Colonic mucosa (tissue), 4 donors: ENCODE data around the gene GADD45A. TPM values are rescaled to one million over a fixed set of nuclear protein-coding genes. Genes with fewer than 3 reads are reported as not detected.

Source experiments
- DNase-seq: peaks from one replicate; pipeline ENCODE4 v3.0.0-alpha.2; 2020
- H3K27ac ChIP-seq: fragments of 200-600 bp; one replicate; pipeline ENCODE4 v1.8.0; 2021
- H3K27me3 ChIP-seq: fragments of 200-600 bp; one replicate; pipeline ENCODE4 v1.8.0; 2021
- H3K36me3 ChIP-seq: fragments of 200-600 bp; one replicate; pipeline ENCODE4 v1.8.0; 2021
- H3K4me1 ChIP-seq: fragments of 200-600 bp; one replicate; pipeline ENCODE4 v1.8.0; 2021; ENCODE audit warnings: mild to moderate bottlenecking
- H3K4me3 ChIP-seq: fragments of 200-600 bp; one replicate; pipeline ENCODE4 v1.8.0; 2021
- H3K9ac ChIP-seq, 2 donors: one replicate each; pipeline ENCODE4 v1.7.0; 2013; ENCODE audit warnings: control low read depth in 2 of 2, low read depth in 2 of 2, low read length in 2 of 2
- H3K9me3 ChIP-seq: fragments of 200-600 bp; one replicate; pipeline ENCODE4 v1.8.0; 2021
- CTCF ChIP-seq: fragments of 200-600 bp; IDR thresholded peaks from one replicate; pipeline ENCODE4 v1.8.0; 2022; ENCODE audit warnings: antibody characterized with exemption, mild to moderate bottlenecking
- intact Hi-C: fragments of 100-400 bp; cut with DNase I; formaldehyde crosslinking; loops from one replicate; pipeline ENCODE4 v1.14.1; 2022
- total RNA-seq, 2 donors: library from RNA; stranded (reverse); fragmentation: NEBNext Ultra II Directional in 1 of 2; extraction: Animal tissue kit (Norgen Biotek cat#: 25700) in 1 of 2; gene quantifications; one replicate each; pipeline ENCODE4 v1.2.1, GENCODE V29; 2021
- donor health status: healthy.
- donor health status: DM: no; HTN: no; CAD: no.
- donor health status: DM: no; HTN: no; CAD: no.

GADD45A gene
- total RNA-seq, 2 donors from 2014 or later, result 29.0 to 29.4 TPM

GRCh38 chr1:67682659-67683197, 2.3 kb upstream of the GADD45A start:
- no peaks in the 10 kb centered on the region for H3K36me3 ChIP-seq
- no peak overlapping the region for H3K4me3 ChIP-seq
- intact Hi-C loops, result loop anchor here (10.0 kb wide), 2 partner anchors 118 to 148 kb away; no protein-coding TSS in a partner anchor
- H3K27ac ChIP-seq, result peak overlapping the region; percentile 92
- no peaks in the 10 kb centered on the region for H3K27me3 ChIP-seq
- no peak for TF ChIP-seq CTCF
- peaks cover 9% of the 10 kb centered on the region for H3K4me1 ChIP-seq
- no peak for DNase-seq
- H3K9me3 ChIP-seq, result no peaks in the 10 kb centered on the region
- no peak overlapping the region for H3K9ac ChIP-seq

- no peaks in the 10 kb centered on the region for H3K9me3 ChIP-seq
- no peaks in the 10 kb centered on the region for H3K27me3 ChIP-seq
- no peak overlapping the region for H3K9ac ChIP-seq
- intact Hi-C loops, result loop anchor here (10.0 kb wide), 2 partner anchors 119 to 149 kb away; no protein-coding TSS in a partner anchor
- H3K4me3 ChIP-seq, result no peak overlapping the region
- peaks cover 9% of the 10 kb centered on the region for H3K4me1 ChIP-seq
- no peaks in the 10 kb centered on the region for H3K36me3 ChIP-seq
- no peak for TF ChIP-seq CTCF
- DNase-seq, result no peak
- peak overlapping the region; percentile 92 for H3K27ac ChIP-seq
Observed at GRCh38 chr1:67683316-67683715, 1.7 kb upstream of the GADD45A start.

- Histone ChIP-seq H3K9me3 (no peaks in the 10 kb centered on the region), H3K4me3 (peak overlapping the region; percentile 1), H3K27me3 (no peaks in the 10 kb centered on the region), H3K36me3 (no peaks in the 10 kb centered on the region), H3K27ac (peak overlapping the region; percentile 92), H3K4me1 (peaks cover 9% of the 10 kb centered on the region), H3K9ac (peak overlapping the region in 1 of 2 donors; percentile 10)
- TF ChIP-seq CTCF, result no peak
- intact Hi-C loops, result loop anchor here (10.0 kb wide), 2 partner anchors 119 to 149 kb away; no protein-coding TSS in a partner anchor
- no peak for DNase-seq
Observed at GRCh38 chr1:67683766-67684525, 1.1 kb upstream of the GADD45A start.

- Histone ChIP-seq H3K36me3 (no peaks in the 10 kb centered on the region), H3K4me3 (peak overlapping the region; percentile 1), H3K4me1 (peaks cover 9% of the 10 kb centered on the region), H3K27me3 (no peaks in the 10 kb centered on the region), H3K9me3 (no peaks in the 10 kb centered on the region), H3K9ac (peak overlapping the region in 1 of 2 donors; percentile 10), H3K27ac (peak overlapping the region; percentile 92)
- intact Hi-C loops, result loop anchor here (5.0 to 10.0 kb wide), 3 partner anchors 73 to 150 kb away; no protein-coding TSS in a partner anchor
- no peak for TF ChIP-seq CTCF
- no peak for DNase-seq
Observed at GRCh38 chr1:67684526-67685066, 405 bp upstream of the GADD45A start.

- Histone ChIP-seq H3K9ac (peak overlapping the region; percentile 91 to 95), H3K27me3 (no peaks in the 10 kb centered on the region), H3K4me1 (peaks cover 9% of the 10 kb centered on the region), H3K9me3 (no peaks in the 10 kb centered on the region), H3K27ac (peak overlapping the region; percentile 92), H3K4me3 (peak overlapping the region; percentile 72), H3K36me3 (no peaks in the 10 kb centered on the region)
- TF ChIP-seq CTCF, result no peak
- intact Hi-C loops, result loop anchor here (5.0 to 10.0 kb wide), 3 partner anchors 72 to 151 kb away; no protein-coding TSS in a partner anchor
- peak; percentile 51 for DNase-seq
Observed at GRCh38 chr1:67685558-67686266, 711 bp downstream of the GADD45A start.
